ENCODE results near the gene CALML6. TPM values are rescaled to one million over a fixed set of nuclear protein-coding genes. Genes with fewer than 3 reads are reported as not detected.

Gene CALML6
- total and polyA plus RNA-seq, 2 experiments from 2014 or later = 0.87 TPM; not detected in 1

DNA sequence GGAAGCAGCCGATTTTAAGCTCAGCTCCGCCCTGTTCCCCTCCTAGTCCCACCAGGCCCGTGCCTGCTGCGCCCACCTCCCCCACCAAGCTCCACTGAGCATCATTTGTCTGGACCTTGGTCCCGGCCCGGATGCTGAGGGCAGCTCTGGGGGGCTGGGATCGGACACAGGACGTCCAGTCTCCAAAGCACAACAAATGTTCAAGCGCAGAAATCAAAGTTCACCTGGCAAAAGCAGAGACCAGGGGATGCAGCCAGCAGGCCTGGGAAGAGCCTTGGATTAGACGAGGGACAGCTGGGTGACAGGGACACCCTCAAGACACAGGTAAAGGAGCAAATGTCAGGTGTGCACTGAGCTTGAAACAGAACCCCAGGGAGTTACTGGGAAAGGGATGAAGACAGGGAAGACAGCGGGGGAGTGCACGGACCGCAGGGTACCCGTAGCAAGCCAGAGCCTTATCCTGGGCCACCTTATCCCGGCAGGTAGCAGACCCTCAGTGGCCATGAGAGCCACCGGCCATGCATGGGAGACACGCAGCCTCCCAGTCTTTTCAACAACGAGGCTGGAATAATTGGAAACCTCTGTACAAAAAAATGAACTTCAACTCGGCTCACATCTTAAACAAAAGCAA is 26.3 kb downstream of the CALML6 start:
- Mint-ChIP-seq H3K27me3 (ENCODE audit: insufficient read depth, low read depth, poor library complexity) (peaks cover 20% of the 10 kb centered on the region), H3K27ac (no peak overlapping the region), H3K4me3 (no peak overlapping the region), H3K36me3 (ENCODE audit: low read depth) (no peaks in the 10 kb centered on the region), H3K4me1 (peaks cover 4% of the 10 kb centered on the region; the same call in 1 of the 3 replicates), H3K9me3 (no peaks in the 10 kb centered on the region)
- 0 out of 2 replicates have a peak, but pooled peaks cover 4% of the 10 kb centered on the region for H3F3A ChIP-seq (replicated peaks; ENCODE audit: low read depth)
- H3K27ac ChIP-seq (ENCODE audit: low read depth) = no peak overlapping the region
- H4K20me1 ChIP-seq (replicated peaks; ENCODE audit: insufficient read depth) = no peaks in the 10 kb centered on the region
- no peaks in the 10 kb centered on the region for H3K36me3 ChIP-seq (ENCODE audit: insufficient read depth)
- no peak overlapping the region for H3K4me3 ChIP-seq
- H2AFZ ChIP-seq = no peak overlapping the region
- no peaks in the 10 kb centered on the region for H3K79me2 ChIP-seq (replicated peaks; ENCODE audit: insufficient read depth)
- TF ChIP-seq, protein P1, sequence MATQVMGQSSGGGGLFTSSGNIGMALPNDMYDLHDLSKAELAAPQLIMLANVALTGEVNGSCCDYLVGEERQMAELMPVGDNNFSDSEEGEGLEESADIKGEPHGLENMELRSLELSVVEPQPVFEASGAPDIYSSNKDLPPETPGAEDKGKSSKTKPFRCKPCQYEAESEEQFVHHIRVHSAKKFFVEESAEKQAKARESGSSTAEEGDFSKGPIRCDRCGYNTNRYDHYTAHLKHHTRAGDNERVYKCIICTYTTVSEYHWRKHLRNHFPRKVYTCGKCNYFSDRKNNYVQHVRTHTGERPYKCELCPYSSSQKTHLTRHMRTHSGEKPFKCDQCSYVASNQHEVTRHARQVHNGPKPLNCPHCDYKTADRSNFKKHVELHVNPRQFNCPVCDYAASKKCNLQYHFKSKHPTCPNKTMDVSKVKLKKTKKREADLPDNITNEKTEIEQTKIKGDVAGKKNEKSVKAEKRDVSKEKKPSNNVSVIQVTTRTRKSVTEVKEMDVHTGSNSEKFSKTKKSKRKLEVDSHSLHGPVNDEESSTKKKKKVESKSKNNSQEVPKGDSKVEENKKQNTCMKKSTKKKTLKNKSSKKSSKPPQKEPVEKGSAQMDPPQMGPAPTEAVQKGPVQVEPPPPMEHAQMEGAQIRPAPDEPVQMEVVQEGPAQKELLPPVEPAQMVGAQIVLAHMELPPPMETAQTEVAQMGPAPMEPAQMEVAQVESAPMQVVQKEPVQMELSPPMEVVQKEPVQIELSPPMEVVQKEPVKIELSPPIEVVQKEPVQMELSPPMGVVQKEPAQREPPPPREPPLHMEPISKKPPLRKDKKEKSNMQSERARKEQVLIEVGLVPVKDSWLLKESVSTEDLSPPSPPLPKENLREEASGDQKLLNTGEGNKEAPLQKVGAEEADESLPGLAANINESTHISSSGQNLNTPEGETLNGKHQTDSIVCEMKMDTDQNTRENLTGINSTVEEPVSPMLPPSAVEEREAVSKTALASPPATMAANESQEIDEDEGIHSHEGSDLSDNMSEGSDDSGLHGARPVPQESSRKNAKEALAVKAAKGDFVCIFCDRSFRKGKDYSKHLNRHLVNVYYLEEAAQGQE (IDR thresholded peaks at IDR 0.05; ENCODE audit: unreplicated experiment) = no peak
- TF ChIP-seq, protein P2, sequence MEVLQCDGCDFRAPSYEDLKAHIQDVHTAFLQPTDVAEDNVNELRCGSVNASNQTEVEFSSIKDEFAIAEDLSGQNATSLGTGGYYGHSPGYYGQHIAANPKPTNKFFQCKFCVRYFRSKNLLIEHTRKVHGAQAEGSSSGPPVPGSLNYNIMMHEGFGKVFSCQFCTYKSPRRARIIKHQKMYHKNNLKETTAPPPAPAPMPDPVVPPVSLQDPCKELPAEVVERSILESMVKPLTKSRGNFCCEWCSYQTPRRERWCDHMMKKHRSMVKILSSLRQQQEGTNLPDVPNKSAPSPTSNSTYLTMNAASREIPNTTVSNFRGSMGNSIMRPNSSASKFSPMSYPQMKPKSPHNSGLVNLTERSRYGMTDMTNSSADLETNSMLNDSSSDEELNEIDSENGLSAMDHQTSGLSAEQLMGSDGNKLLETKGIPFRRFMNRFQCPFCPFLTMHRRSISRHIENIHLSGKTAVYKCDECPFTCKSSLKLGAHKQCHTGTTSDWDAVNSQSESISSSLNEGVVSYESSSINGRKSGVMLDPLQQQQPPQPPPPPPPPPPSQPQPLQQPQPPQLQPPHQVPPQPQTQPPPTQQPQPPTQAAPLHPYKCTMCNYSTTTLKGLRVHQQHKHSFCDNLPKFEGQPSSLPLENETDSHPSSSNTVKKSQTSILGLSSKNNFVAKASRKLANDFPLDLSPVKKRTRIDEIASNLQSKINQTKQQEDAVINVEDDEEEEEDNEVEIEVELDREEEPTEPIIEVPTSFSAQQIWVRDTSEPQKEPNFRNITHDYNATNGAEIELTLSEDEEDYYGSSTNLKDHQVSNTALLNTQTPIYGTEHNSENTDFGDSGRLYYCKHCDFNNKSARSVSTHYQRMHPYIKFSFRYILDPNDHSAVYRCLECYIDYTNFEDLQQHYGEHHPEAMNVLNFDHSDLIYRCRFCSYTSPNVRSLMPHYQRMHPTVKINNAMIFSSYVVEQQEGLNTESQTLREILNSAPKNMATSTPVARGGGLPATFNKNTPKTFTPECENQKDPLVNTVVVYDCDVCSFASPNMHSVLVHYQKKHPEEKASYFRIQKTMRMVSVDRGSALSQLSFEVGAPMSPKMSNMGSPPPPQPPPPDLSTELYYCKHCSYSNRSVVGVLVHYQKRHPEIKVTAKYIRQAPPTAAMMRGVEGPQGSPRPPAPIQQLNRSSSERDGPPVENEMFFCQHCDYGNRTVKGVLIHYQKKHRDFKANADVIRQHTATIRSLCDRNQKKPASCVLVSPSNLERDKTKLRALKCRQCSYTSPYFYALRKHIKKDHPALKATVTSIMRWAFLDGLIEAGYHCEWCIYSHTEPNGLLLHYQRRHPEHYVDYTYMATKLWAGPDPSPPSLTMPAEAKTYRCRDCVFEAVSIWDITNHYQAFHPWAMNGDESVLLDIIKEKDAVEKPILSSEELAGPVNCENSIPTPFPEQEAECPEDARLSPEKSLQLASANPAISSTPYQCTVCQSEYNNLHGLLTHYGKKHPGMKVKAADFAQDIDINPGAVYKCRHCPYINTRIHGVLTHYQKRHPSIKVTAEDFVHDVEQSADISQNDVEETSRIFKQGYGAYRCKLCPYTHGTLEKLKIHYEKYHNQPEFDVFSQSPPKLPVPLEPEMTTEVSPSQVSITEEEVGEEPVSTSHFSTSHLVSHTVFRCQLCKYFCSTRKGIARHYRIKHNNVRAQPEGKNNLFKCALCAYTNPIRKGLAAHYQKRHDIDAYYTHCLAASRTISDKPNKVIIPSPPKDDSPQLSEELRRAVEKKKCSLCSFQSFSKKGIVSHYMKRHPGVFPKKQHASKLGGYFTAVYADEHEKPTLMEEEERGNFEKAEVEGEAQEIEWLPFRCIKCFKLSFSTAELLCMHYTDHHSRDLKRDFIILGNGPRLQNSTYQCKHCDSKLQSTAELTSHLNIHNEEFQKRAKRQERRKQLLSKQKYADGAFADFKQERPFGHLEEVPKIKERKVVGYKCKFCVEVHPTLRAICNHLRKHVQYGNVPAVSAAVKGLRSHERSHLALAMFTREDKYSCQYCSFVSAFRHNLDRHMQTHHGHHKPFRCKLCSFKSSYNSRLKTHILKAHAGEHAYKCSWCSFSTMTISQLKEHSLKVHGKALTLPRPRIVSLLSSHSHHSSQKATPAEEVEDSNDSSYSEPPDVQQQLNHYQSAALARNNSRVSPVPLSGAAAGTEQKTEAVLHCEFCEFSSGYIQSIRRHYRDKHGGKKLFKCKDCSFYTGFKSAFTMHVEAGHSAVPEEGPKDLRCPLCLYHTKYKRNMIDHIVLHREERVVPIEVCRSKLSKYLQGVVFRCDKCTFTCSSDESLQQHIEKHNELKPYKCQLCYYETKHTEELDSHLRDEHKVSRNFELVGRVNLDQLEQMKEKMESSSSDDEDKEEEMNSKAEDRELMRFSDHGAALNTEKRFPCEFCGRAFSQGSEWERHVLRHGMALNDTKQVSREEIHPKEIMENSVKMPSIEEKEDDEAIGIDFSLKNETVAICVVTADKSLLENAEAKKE (CRISPR knock-in tag; IDR thresholded peaks at IDR 0.05) = no peak
- TF ChIP-seq ZNF331 (CRISPR knock-in tag; IDR thresholded peaks at IDR 0.05; ENCODE audit: low read depth) (no peak), CREB1 (CRISPR knock-in tag; IDR thresholded peaks at IDR 0.05; ENCODE audit: low read depth) (no peak), STAT1 (IDR thresholded peaks at IDR 0.05; ENCODE audit: unreplicated experiment) (no peak), NANOG (IDR thresholded peaks at IDR 0.05; ENCODE audit: borderline replicate concordance) (no peak), POLR2AphosphoS5 (IDR thresholded peaks at IDR 0.05; ENCODE audit: low read depth) (no peak), EZH2 (IDR thresholded peaks at IDR 0.05; ENCODE audit: low read depth, unreplicated experiment) (no peak), JUNB (IDR thresholded peaks at IDR 0.05; ENCODE audit: unreplicated experiment) (no peak), EZH2phosphoT487 (IDR thresholded peaks at IDR 0.05; ENCODE audit: unreplicated experiment) (no peak), ZNF114 (CRISPR knock-in tag; IDR thresholded peaks at IDR 0.05) (no peak)
- TF ChIP-seq, protein P3, sequence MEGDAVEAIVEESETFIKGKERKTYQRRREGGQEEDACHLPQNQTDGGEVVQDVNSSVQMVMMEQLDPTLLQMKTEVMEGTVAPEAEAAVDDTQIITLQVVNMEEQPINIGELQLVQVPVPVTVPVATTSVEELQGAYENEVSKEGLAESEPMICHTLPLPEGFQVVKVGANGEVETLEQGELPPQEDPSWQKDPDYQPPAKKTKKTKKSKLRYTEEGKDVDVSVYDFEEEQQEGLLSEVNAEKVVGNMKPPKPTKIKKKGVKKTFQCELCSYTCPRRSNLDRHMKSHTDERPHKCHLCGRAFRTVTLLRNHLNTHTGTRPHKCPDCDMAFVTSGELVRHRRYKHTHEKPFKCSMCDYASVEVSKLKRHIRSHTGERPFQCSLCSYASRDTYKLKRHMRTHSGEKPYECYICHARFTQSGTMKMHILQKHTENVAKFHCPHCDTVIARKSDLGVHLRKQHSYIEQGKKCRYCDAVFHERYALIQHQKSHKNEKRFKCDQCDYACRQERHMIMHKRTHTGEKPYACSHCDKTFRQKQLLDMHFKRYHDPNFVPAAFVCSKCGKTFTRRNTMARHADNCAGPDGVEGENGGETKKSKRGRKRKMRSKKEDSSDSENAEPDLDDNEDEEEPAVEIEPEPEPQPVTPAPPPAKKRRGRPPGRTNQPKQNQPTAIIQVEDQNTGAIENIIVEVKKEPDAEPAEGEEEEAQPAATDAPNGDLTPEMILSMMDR (conservative IDR thresholded peaks at IDR 0.05; ENCODE audit: low read depth in 2 of 2) = no peak
- TF ChIP-seq, protein P4, sequence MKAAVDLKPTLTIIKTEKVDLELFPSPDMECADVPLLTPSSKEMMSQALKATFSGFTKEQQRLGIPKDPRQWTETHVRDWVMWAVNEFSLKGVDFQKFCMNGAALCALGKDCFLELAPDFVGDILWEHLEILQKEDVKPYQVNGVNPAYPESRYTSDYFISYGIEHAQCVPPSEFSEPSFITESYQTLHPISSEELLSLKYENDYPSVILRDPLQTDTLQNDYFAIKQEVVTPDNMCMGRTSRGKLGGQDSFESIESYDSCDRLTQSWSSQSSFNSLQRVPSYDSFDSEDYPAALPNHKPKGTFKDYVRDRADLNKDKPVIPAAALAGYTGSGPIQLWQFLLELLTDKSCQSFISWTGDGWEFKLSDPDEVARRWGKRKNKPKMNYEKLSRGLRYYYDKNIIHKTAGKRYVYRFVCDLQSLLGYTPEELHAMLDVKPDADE (IDR thresholded peaks at IDR 0.05) = no peak
- no peaks in the 10 kb centered on the region for H3K27me3 ChIP-seq (ENCODE audit: insufficient read depth)
- H3K4me1 ChIP-seq (ENCODE audit: insufficient read depth) = no peaks in the 10 kb centered on the region
- no peak overlapping the region for H3K4me2 ChIP-seq
- ATAC-seq (no peak), DNase-seq (ENCODE audit: low spot score) (no peak)
- no peaks in the 10 kb centered on the region for H3K9me2 ChIP-seq (ENCODE audit: insufficient read depth)

All from GM23338 (cell line).